Activated T-cell treated with anti-CD3 and anti-CD28 coated beads, Interleukin-2, amount 50 U/mL, for 72 hours (primary cell): ENCODE data around the gene RBMY1E. TPM values are rescaled to one million over a fixed set of nuclear protein-coding genes. Genes with fewer than 3 reads are reported as not detected.
A peak's percentile ranks its signal among the peaks of the same experiment; 100 is the strongest.
"Not testable (repeated sequence)": the region's sequence is repeated elsewhere in the genome, so short reads cannot be mapped to it uniquely, and the experiment has no call there.

Source experiments
- ATAC-seq, 2 donors: fragments of 150-1000 bp; cut with Tn5 transposase; replicated peaks in 1 of 2; 2 replicates each; pipeline ENCODE4 v1.10.0; 2021; ENCODE audit warnings: moderate library complexity in 2 of 2, mild to moderate bottlenecking in 1 of 2
- DNase-seq, 2 donors: peaks; one replicate each; pipeline ENCODE4 v3.0.0; 2021 to 2022; ENCODE audit warnings: mixed read lengths in 1 of 2
- H3K27ac Mint-ChIP-seq: one replicate; pipeline ENCODE4 v1.8.0; 2022; ENCODE audit warnings: mild to moderate bottlenecking, moderate library complexity, mixed read lengths
- H3K27me3 Mint-ChIP-seq: one replicate; pipeline ENCODE4 v1.8.0; 2022; ENCODE audit warnings: low read depth, mixed read lengths
- H3K36me3 Mint-ChIP-seq, 2 donors: one replicate each; pipeline ENCODE4 v1.8.0; 2022; ENCODE audit warnings: mixed read lengths in 2 of 2, mild to moderate bottlenecking in 1 of 2; ENCODE audit not compliant: insufficient read depth in 2 of 2
- H3K4me1 Mint-ChIP-seq: one replicate; pipeline ENCODE4 v1.8.0; 2022; ENCODE audit warnings: low read depth, mixed read lengths
- H3K4me3 Mint-ChIP-seq, 2 donors: one replicate each; pipeline ENCODE4 v1.8.0; 2022; ENCODE audit warnings: mild to moderate bottlenecking in 2 of 2, mixed read lengths in 2 of 2, moderate library complexity in 2 of 2
- H3K9me3 Mint-ChIP-seq, 2 donors: one replicate each; pipeline ENCODE4 v1.8.0; 2022; ENCODE audit warnings: mixed read lengths in 2 of 2
- total RNA-seq, 2 donors: library from RNA; stranded (reverse); gene quantifications; one replicate each; pipeline ENCODE4 v1.2.3, GENCODE V29; 2022

The RBMY1E gene
- total RNA-seq = not detected

- not testable (repeated sequence) for H3K9me3 Mint-ChIP-seq, DNase-seq, H3K36me3 Mint-ChIP-seq, H3K27me3 Mint-ChIP-seq, H3K4me1 Mint-ChIP-seq, H3K27ac Mint-ChIP-seq, ATAC-seq, H3K4me3 Mint-ChIP-seq
Measured at GRCh38 chrY:21917932-21918331, at the start of gene RBMY1E. Gene RBMY1E, minus strand, starts transcription at chrY:21918032. Its CDS starts 1,978 bp downstream, at chrY:21916054.

DNA sequence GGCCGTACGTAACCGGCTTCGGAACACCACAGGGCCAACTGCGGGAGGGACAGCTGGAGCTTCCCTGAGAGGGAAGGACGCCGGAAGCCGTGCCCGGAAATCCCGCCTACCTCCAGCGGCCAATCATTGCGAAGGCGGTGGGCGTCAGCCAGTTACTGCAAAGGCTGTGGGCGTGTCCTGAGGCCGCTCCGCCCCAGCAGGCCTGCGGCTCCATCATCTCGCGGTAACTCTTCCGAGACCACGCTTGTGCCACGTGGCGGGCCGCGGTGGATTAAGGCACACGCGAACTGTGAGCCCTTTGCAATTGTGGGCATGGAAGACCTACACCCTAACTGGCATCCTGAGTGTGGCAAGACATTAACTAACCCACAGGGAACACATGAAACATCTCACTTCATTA lies 23.4 kb downstream of the RBMY1E start, which contains the start of gene RBMY1D:
Gene RBMY1D, minus strand, starts transcription at position 101 of the 400 bp plus-strand sequence. CDS start 2,013 bp downstream, outside the sequence.
- H3K4me1 Mint-ChIP-seq, H3K9me3 Mint-ChIP-seq, H3K27me3 Mint-ChIP-seq, H3K27ac Mint-ChIP-seq, ATAC-seq, H3K4me3 Mint-ChIP-seq, DNase-seq, H3K36me3 Mint-ChIP-seq: not testable (repeated sequence)

- H3K4me3 Mint-ChIP-seq, DNase-seq, H3K4me1 Mint-ChIP-seq, H3K27me3 Mint-ChIP-seq, H3K9me3 Mint-ChIP-seq, H3K36me3 Mint-ChIP-seq, H3K27ac Mint-ChIP-seq: not testable (repeated sequence)
- peak in 1 of 2 donors; percentile 64 for ATAC-seq
Measured at GRCh38 chrY:21869407-21870076, 48.3 kb downstream of the RBMY1E start.

Other genes starting within 250 kb of the RBMY1E start
- not detected for gene RBMY1D, start 23.5 kb downstream of the RBMY1E start, total RNA-seq